Nephron (organoid): ENCODE data around the gene PODXL2.
A peak's percentile ranks its signal among the peaks of the same experiment; 100 is the strongest.

Experiments
- H3K27ac Mint-ChIP-seq, 3 experiments: 2 replicates each; pipeline ENCODE4 v1.8.0; 2020; ENCODE audit warnings: mixed read lengths in 3 of 3, mild to moderate bottlenecking in 2 of 3, moderate library complexity in 1 of 3
- H3K27me3 Mint-ChIP-seq: 2 replicates; pipeline ENCODE4 v1.8.0; 2021; ENCODE audit warnings: low read depth, mild to moderate bottlenecking, moderate library complexity, mixed read lengths
- H3K36me3 Mint-ChIP-seq: 2 replicates; pipeline ENCODE4 v1.8.0; 2020; ENCODE audit warnings: low read depth, mixed read lengths
- H3K4me1 Mint-ChIP-seq: 2 replicates; pipeline ENCODE4 v1.8.0; 2020; ENCODE audit warnings: mixed read lengths
- H3K4me3 Mint-ChIP-seq, 3 experiments: 2 replicates each; pipeline ENCODE4 v1.8.0; 2020; ENCODE audit warnings: mild to moderate bottlenecking in 3 of 3, mixed read lengths in 3 of 3, moderate library complexity in 2 of 3
- H3K9me3 Mint-ChIP-seq: 2 replicates; pipeline ENCODE4 v1.8.0; 2020; ENCODE audit warnings: mixed read lengths
- TF ChIP-seq, protein P1 (sequence below), 3 experiments: fragments of 200-600 bp; sonication (generic); IDR thresholded peaks; one replicate each; pipeline ENCODE4 v1.5.0; 2021; ENCODE audit warnings: antibody characterized with exemption in 3 of 3; ENCODE audit not compliant: unreplicated experiment in 3 of 3

Gene PODXL2

DNA sequence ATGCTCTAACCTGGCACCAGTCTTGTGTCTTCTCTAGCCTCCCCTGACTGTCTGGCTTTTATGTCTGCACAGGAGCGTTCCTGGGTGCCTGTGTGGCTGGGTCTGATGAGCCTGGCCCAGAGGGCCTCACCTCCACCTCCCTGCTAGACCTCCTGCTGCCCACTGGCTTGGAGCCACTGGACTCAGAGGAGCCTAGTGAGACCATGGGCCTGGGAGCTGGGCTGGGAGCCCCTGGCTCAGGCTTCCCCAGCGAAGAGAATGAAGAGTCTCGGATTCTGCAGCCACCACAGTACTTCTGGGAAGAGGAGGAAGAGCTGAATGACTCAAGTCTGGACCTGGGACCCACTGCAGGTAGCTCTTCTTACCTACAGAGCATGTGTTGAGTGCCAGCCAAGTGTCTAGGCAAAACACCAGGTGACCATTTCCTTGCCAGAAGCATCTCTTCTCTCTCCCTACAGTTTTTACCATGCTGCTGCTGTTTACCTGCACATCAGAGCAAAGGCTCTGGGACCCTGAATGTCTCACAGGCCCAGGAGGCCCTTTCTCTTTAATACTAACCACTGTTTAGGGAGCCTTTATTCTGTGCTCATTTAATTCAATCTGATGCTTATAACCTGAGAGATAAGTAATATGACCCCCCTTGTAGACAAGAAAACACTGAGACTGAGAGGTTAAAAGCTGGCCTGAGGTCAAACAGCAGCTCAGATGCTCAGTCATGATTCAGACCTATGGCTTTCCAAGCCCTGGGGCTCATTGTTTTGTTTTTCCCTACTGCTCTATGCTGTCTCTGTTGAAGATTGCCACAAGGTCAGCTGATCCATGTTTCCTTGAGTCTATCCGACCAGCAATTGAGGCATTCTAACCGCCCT lies 10.4 kb downstream of the PODXL2 start:
- Mint-ChIP-seq H3K27me3 (peaks cover 3% of the 10 kb centered on the region), H3K4me1 (peaks cover 5% of the 10 kb centered on the region), H3K4me3 (no peak overlapping the region), H3K27ac (peak overlapping the region in 1 of 3 experiments; percentile 42), H3K36me3 (peaks cover 10% of the 10 kb centered on the region), H3K9me3 (no peaks in the 10 kb centered on the region)
- TF ChIP-seq, protein P1, sequence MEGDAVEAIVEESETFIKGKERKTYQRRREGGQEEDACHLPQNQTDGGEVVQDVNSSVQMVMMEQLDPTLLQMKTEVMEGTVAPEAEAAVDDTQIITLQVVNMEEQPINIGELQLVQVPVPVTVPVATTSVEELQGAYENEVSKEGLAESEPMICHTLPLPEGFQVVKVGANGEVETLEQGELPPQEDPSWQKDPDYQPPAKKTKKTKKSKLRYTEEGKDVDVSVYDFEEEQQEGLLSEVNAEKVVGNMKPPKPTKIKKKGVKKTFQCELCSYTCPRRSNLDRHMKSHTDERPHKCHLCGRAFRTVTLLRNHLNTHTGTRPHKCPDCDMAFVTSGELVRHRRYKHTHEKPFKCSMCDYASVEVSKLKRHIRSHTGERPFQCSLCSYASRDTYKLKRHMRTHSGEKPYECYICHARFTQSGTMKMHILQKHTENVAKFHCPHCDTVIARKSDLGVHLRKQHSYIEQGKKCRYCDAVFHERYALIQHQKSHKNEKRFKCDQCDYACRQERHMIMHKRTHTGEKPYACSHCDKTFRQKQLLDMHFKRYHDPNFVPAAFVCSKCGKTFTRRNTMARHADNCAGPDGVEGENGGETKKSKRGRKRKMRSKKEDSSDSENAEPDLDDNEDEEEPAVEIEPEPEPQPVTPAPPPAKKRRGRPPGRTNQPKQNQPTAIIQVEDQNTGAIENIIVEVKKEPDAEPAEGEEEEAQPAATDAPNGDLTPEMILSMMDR (IDR thresholded peaks at IDR 0.05; ENCODE audit: unreplicated experiment in 3 of 3): no peak

DNA sequence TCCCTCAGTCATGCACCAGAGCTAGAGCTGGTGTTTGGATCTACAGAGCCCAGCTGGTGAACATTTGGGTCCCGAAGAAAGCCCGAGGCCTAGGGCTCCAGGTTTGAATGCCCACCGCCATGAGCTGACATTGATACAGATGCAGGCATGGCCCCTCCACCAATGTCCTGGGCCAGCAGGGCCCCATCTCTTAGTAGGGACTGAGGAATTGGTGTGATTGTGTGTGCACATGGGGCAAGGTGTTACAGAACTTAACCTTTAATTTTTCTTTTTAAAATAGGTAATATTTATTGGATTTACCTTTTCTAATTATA lies 11.0 kb downstream of the PODXL2 start:
- Mint-ChIP-seq H3K36me3 (peaks cover 16% of the 10 kb centered on the region), H3K27ac (peak overlapping the region in 1 of 3 experiments; percentile 42), H3K4me1 (peaks cover 5% of the 10 kb centered on the region), H3K9me3 (no peaks in the 10 kb centered on the region), H3K27me3 (peaks cover 3% of the 10 kb centered on the region), H3K4me3 (no peak overlapping the region)
- TF ChIP-seq, protein P1 (IDR thresholded peaks at IDR 0.05; ENCODE audit: unreplicated experiment in 3 of 3): no peak

DNA sequence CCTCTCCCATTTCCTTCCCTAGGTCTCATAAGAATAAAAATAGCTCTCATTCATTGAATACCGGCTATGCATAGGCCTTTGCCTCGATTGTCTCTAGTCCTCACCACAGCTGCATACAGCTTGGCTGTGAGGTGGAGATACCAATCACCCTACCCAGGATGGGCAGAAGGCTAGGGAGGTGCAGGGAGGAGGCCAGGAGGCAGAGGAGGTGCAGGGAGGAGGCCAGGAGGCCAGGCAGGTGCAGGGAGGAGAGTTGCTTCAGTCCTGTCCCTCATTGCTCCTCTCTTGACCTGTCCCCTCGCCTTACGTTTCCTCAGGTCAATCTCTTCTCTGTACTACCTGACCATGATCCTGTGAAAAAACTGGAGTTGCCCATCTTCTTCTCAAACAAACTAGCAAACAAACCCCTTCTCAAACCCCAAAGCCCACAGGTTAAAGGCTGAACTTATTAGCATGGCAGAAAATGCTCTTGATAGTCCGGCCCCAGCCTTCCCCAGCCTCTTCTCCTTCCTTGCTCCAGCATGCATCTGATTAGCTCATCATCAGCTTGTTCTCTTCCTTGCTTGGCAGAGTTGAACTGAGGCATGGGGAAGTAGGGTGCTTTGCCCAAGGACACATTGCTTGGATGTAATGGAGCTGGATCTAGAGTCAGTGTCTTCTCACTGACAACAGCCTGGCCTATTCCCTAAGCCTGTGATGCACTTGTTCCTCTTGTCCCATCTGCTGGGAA lies 15.8 kb downstream of the PODXL2 start:
- no peaks in the 10 kb centered on the region for H3K9me3 Mint-ChIP-seq
- TF ChIP-seq, protein P1 (IDR thresholded peaks at IDR 0.05; ENCODE audit: unreplicated experiment in 3 of 3): no peak
- peak overlapping the region in 1 of 3 experiments; percentile 17 for H3K27ac Mint-ChIP-seq
- H3K36me3 Mint-ChIP-seq: peaks cover 17% of the 10 kb centered on the region
- H3K27me3 Mint-ChIP-seq: no peaks in the 10 kb centered on the region
- H3K4me3 Mint-ChIP-seq: no peak overlapping the region
- H3K4me1 Mint-ChIP-seq: no peaks in the 10 kb centered on the region

DNA sequence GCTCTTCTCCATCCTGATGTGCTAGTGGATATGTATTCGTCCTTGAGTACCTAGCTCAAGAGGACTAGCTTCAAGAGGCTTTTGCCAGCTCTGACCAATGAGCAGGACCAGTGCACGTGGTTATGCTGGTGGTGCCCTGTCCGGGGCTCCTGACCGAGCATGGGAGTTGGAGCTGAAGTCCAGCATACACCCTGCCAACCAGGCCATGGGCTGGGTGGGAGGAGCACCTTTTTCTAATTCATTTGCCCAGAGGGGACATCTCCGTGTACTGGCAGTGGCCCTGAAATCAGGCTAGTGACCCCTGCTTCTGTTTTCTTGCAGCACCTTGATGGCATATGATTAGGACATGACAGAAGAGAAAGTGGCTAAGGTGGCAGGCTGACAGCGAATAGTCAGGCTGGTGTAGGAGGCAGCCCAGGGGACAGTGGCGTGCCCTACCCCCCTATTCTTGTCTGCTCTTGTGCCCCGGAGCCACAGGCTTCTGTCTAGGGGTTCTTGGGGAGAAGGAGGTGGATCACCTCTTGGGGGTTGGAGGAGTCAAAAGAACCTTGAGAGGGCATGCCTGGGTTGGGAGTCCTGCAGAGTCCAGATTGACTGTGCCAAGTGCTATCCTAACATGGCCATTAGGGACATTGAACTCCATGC lies 16.5 kb downstream of the PODXL2 start:
- H3K27me3 Mint-ChIP-seq: no peaks in the 10 kb centered on the region
- no peaks in the 10 kb centered on the region for H3K9me3 Mint-ChIP-seq
- TF ChIP-seq, protein P1 (IDR thresholded peaks at IDR 0.05; ENCODE audit: unreplicated experiment in 3 of 3): no peak
- H3K36me3 Mint-ChIP-seq: peaks cover 17% of the 10 kb centered on the region
- peak overlapping the region in 2 of 3 experiments; percentile 48 to 95 for H3K27ac Mint-ChIP-seq
- H3K4me3 Mint-ChIP-seq: no peak overlapping the region
- H3K4me1 Mint-ChIP-seq: no peaks in the 10 kb centered on the region

DNA sequence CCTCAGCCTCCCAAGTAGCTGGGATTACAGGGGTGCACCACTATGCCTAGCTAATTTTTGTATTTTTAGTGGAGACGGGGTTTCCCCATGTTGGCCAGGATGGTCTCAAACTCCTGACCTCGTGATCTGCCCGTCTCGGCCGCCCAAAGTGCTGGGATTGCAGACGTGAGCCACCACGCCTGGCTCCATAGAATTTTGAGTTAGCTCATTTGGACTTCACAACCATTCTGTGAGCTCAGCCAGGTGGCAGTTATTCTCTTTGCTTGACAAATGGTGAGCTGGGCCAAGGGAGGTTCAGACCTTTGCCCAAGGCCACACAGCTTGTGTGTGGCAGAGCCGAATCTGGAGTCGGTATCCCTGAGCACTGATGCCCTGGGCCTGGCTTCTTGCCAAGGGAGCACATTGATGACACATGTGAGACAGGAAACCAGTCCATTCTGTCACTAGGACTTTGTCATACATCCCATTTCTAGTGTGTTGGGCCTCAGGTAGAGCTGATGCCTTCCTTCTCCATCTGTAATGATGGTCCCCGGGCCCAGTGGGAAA lies 17.6 kb downstream of the PODXL2 start:
- peaks cover 17% of the 10 kb centered on the region for H3K36me3 Mint-ChIP-seq
- no peaks in the 10 kb centered on the region for H3K4me1 Mint-ChIP-seq
- H3K27ac Mint-ChIP-seq: peak overlapping the region; percentile 84 to 95 (median 89)
- H3K27me3 Mint-ChIP-seq: no peaks in the 10 kb centered on the region
- TF ChIP-seq, protein P1 (IDR thresholded peaks at IDR 0.05; ENCODE audit: unreplicated experiment in 3 of 3): no peak
- no peak overlapping the region for H3K4me3 Mint-ChIP-seq
- no peaks in the 10 kb centered on the region for H3K9me3 Mint-ChIP-seq
